Left cardiac atrium (tissue), 4 donors: ENCODE data around the gene ABCC11. TPM values are rescaled to one million over a fixed set of nuclear protein-coding genes. Genes with fewer than 3 reads are reported as not detected.
A peak's percentile ranks its signal among the peaks of the same experiment; 100 is the strongest.

Source experiments
- ATAC-seq, 2 donors: fragments of 200-7000 bp; cut with Tn5 transposase; one replicate each; pipeline ENCODE4 v1.9.1; 2020; ENCODE audit warnings: mild to moderate bottlenecking in 2 of 2, moderate library complexity in 2 of 2
- DNase-seq: peaks from one replicate; pipeline ENCODE4 v3.0.0-alpha.2; 2020
- intact Hi-C, 2 donors: fragments of 100-400 bp; cut with DNase I; formaldehyde crosslinking; loops; one replicate each; pipeline versions ENCODE4 v1.14.1 to v1.15.1; 2022 to 2023
- total RNA-seq, 2 donors: library from RNA; stranded (reverse); fragmentation: NEBNext Ultra II Directional; extraction: Animal tissue kit (Norgen Biotek cat#: 25700); gene quantifications; one replicate each; pipeline ENCODE4 v1.2.1, GENCODE V29; 2021
- donor health status: DM: no; HTN: yes; CAD: no.
- donor health status: DM: no; HTN: yes; CAD: no; lungs with severe emphysema.
- donor health status: DM: yes; HTN: yes; CAD: no.
- donor health status: Dilated cardiomyopathy.

ABCC11 gene
- total RNA-seq, 2 donors from 2014 or later = not detected

DNA sequence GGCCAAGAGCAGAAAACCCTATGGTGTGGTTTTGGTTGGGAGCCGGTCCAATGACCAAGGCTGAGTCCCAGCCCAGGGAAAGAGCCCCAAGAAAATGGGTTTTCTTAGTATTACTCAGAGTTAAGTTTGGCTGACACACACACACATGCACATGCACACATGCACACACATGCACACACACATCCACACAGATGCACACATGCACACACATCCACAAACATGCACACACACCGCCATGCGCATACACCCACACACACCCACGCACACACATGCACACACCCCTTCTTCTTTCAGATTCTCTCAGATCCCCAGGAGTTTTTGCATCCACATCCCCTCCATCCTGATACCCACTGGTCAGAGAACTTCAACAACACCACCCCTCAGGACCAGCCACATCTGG is 100.6 kb downstream of the ABCC11 start:
- no peak for ATAC-seq
- intact Hi-C loops = no loop called here
- DNase-seq = no peak

DNA sequence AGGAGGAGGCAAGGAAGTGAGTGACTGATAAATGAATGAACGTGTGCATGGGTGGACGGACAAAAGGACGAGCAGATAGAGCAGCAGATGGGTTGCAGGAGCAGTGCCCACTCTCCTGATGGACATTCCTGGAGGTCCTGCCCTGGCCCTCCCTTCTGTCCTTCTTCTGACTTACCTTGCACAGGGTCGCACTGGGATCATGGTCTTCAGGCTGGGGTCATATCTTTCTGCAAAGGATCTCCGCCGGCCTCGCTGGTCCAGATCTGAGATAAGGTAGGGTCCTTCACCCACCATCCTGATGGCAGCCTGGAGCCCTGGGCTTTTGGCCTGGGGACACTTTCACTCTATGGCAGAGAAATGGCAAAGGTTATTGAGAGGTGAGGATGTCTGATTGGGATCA is 101.2 kb downstream of the ABCC11 start:
- intact Hi-C loops = no loop called here
- ATAC-seq = no peak
- no peak for DNase-seq

DNA sequence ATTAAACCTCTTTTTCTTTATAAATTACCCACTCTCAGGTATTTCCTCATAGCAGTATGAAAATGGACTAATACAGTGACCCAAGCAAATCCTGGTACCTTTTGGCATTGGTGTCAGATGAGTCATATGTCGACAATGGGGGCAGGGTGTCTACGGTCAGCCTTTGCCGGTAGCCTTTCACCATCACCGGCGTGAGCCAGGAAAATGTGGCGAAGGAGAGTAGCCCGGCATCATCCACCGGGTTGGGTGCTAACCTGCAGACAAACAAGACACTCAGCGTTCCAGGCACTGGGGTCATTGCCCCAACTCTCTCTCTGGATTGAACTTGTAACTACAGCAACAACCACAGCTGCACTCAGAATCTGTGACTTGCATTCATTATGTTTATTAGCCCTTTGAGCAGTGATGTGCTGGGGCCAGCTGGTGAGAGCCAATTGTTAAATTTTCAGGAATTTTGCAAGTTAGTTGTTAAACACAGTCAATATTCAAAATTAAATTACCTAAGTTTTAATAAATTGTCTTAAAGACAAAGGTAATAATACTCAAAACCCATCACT is 103.4 kb downstream of the ABCC11 start:
- intact Hi-C loops = no loop called here

DNA sequence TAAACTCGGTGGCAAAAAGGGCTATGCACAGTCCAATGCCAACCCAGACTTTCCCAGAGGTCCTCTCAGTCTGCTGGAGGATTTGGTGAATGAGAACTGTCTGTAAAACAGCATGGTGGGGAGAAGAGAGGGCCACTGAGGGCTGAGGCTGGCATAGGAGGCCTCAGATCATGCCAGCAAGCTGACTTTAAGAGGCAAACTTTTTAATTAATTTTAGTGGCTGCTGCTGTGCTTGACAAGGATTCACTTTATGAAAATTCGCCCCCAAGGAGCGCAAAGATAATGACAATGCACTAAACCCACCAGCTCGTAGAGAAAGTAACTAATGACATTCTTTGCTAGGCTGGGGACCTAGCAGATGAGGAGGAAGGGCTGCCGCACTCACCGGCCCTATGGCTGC is 106.5 kb downstream of the ABCC11 start:
- intact Hi-C loops = no loop called here
- DNase-seq (no peak), ATAC-seq (no peak)

More for the DNA sequence above, 103.4 kb downstream of the ABCC11 start:
- ATAC-seq = no peak
- no peak for DNase-seq

DNA sequence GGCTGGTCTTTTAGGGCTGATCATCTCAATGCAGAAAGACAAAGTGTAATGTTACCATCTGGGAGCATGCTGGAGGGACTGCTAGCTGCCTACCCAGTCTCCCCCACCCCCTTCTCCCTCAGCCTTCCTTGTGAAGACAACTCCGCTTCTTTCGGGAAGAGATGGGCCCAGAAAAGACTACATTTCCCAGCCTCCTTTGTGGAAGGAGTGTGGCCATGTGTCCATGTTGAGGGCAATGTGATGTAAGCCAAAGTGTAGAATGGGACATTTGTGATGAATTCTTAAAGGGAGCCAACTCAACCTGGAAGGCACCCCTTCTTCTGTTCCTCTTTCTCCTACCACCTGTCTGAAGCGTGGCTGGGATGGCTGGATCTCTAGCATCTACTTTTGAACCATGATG is 107.8 kb downstream of the ABCC11 start:
- ATAC-seq (no peak), DNase-seq (no peak)
- intact Hi-C loops = no loop called here

DNA sequence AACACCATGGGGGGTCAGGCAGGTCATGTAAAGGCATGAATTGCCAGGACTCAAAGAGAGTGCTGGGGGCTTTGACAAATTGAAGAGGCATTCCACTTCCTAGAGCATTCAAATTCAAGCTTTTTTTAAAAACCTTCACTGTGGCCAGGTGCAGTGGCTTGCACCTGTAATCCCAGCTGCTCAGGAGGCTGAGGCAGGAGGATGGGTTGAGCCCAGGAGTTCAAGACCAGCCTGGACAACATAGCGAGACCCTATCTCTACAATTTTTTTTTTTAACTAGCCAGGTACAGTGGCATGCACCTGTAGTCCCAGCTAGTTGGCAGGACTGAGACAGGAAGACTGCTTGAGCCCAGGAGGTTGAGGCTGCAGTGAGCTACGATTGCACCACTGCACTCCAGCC is 108.8 kb downstream of the ABCC11 start:
- intact Hi-C loops = no loop called here
- no peak for ATAC-seq
- no peak for DNase-seq

DNA sequence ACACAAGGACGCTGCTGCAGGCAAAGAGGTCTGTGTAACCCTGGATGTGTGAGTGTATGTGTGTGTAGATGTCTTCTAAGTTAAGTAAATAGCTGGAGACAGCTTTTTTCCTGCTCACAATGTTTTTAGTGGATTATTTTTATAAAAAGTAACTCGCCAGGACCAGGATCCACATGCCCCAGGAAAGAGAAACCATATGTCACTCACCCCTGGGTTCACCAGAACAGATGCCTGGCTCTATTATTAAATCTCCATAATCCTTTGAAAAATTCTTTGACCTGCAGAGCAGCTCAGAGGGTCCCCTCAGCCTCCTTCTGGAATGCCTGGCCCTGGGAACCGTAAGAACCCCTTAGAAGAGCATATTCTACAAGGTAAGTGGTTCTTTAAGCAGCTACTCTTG is 109.5 kb downstream of the ABCC11 start:
- intact Hi-C loops = no loop called here
- no peak for ATAC-seq
- no peak for DNase-seq

DNA sequence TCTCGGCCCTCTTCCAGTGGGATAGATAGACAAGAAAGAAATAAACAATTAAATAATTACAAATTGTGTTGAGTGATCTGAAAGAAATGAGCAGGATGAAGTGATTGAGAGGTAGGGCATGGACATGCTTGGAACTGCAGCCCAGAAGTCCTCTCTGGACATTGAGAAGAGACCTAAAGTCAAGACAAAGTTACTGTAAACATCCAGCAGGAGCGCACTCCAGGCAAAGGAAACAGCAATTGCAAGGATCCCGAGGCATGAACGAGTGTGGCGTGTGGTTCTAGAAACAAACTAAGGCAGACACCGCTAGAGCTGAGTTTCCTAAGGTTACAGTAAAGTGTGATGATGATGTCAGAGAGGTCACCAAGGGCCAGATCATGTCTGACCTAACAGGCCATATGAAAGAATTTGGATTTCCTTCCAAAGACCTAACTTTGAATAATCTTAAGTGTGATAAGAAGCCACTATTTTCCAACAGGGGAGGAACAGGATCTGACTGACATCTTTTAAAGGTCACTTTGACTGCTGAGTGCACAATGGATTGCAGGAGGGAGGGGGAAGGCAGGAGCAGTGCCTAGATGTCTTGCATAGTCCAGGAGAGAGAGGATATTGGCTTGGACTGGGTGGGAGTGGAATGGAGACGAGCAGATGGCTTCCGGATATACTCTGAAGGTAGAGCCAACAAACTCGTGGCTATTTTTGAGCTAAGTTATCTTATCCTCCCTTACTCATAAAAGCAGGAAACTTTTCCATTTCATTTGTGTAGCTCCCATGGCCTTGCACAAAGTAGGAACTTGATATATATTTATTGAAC is 110.6 kb downstream of the ABCC11 start:
- ATAC-seq (peak; percentile 80 to 88), DNase-seq (no peak)
- intact Hi-C loops = no loop called here

DNA sequence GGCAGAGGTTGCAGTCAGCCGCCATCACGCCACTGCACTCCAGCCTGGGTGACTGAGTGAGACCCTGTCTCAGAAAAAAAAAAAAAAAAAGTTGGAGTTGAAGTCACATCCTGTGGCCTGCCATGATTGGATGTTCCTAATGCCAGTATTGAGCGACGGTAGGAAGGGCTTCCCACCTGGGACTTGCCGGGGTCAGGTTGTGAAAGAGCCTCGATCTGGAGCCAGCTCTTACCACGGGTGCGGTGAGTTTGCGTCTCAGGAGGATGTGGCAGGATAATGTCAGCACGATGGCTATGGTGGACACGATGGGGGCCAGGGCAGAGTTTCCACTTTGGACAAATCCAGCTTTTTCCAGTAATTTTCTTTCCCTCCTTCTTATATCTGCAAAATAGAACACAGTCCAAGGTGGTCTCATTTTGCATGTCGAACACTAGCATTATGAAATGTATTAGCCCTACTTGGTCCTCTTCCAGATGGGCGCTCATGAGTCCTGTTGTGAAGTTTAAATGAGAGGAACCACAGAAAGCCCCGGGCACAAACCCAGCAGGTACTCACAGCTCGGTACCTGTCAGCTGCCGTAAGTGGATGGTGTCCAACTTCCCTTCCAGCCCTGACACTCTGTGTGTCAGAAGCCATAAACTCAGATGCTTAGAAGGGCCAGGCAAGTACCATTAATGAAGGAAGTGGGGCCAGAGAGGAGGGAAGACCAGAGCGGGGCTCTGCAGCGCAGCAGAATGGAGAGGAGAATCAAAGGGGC is 113.7 kb downstream of the ABCC11 start:
- intact Hi-C loops = no loop called here

DNA sequence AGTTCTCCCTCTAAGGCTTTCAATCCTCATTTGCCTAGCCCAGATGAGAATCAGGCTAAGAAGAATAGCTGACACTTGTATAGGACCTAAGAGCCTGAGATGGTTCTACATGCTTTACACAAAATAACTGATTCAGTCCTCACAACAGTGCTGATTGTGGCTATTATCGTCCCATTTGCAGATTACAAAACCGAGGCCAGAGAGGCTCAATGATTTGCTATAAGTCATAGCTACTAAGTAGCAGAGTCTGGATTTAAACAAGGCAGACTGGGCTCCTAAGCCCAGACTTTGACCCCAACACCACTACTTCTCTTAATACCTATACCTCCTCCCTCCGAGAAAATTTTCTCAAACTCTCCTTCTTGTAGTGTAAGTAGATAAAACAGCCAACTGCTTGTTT is 114.6 kb downstream of the ABCC11 start:
- intact Hi-C loops = no loop called here
- DNase-seq (no peak), ATAC-seq (no peak)

More for the DNA sequence above, 113.7 kb downstream of the ABCC11 start:
- ATAC-seq = no peak
- no peak for DNase-seq

DNA sequence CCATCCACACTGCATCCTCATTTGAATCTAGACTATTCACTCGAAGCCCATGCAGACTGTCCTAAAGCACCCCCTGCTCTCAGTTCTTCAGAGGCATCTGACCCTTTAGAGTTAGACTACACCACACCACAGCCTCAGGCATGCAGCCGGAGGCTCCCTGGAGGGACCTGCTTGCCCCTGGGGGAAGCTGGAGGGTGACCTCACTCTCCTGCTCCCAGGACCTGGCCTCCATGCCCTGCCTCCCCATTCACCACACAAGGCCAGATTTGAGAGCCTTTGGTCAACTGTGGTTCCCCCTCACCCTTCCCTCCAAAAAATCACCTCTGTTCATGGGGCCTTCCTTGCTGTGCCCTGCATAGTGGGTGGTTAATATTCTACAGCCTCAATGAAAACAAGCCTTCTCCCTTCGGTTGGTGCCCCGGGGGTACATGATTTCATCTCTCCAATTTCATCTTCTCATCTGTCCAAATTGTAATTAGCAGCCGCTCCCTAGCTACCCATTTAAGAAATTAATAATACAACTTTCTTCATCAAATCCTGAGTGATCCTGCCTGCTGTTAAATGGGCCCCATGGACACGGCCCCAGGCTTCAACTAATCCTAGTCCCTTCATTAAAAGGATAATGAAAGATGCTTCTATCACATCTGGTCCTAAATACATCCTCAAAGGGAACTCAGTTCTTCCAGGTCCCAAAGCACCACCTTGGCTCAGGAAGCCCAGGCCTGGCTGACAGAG is 116.0 kb downstream of the ABCC11 start:
- intact Hi-C loops = no loop called here
- DNase-seq = no peak
- ATAC-seq = no peak

DNA sequence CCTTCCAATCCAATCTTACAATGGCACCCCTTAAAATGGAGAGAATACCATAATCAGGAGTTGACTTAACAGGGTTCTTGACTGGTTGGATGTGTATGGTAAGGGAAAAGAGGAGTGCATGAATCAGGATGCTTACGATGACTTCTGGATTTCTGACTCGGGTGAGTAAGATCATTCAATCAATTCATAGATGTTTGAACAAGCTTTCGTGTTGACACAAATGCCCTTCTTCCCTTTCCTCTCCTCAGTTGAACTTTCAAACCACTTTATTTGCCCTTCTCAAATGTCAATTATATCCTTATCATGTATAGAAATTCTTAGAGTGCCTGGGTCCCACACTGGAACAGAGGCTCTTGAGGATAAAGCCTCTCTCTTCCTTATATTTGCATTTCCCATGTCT is 117.4 kb downstream of the ABCC11 start:
- intact Hi-C loops = no loop called here
- DNase-seq (no peak), ATAC-seq (no peak)

DNA sequence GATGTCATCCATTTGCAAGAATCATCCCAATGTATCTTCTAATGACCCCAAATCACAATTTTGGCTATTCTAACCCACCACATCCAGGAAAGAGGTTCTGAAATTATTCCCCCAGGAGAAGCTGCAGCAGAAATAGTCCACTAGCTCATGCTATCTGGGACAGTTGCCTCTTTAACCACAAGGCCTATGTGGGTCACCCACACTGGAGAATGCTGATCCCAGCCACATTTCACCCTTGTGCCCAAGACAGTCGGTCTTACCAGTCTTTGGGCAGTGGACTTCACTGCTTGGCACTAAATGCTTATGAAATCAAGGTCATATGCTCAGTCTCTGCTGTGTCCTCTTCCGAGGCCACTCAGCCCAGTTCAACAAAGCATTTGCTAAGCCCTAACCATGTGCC is 118.6 kb downstream of the ABCC11 start:
- intact Hi-C loops = no loop called here
- DNase-seq = no peak
- ATAC-seq = no peak

DNA sequence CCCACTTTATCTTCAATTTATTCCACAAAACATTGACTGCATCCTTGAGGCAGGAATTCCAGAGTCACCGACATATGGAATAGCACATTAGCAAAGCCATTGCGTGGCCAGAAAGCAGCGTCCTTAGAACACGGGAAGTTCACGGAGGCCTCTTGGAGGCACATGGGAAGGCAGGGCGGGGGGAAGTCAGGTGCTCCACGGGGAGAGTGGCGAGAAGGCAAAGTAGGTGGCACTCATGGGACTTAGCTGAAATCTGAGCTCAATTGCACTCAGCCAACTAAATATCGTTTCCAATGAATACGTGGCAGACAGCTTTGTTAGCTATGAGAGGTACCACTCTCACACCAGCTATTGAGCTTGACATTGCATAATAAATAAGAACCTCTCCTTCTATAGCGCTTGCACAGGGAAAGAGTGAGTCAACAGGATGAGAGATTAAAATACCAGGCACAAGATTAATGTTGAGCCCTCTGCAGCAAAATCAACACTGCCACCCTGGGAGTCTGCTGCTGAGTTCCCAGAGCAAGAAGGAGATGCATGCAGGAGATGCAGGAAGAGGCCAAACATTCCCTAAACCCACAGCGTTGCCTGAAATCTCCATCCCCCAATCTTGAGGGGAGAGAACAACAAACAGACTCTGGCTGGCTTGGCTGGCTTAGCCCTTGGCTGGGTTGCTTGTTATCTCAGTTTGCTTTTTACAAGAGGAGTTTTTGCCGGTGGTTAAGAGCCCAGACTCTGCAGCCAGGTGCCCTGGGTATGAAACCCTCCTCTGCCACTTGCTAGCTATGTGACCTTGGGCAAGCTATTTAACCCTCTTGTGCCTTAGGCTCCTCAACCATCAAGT is 120.3 kb downstream of the ABCC11 start:
- ATAC-seq = peak in 1 of 2 donors; percentile 70
- no peak for DNase-seq
- intact Hi-C loops = no loop called here

DNA sequence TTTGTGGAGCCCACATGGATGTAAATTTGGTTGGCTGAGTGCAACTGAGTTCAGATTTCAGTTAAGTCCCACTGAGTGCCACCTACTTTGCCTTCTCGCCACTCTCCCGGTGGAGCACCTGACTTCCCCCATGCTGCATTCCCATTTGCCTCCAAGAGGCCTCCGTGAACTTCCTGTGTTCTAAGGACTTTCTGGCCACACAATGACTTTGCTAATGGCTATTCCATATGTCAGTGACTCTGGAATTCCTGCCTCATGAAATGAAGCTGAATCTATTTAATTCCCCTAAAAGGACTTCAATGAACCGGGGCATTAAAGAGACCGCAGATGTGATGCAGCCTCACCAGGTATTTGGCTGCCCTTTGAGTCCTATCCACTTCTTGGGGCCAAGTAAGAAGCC is 121.5 kb downstream of the ABCC11 start:
- intact Hi-C loops = no loop called here
- ATAC-seq = peak in 1 of 2 donors; percentile 23
- no peak for DNase-seq

DNA sequence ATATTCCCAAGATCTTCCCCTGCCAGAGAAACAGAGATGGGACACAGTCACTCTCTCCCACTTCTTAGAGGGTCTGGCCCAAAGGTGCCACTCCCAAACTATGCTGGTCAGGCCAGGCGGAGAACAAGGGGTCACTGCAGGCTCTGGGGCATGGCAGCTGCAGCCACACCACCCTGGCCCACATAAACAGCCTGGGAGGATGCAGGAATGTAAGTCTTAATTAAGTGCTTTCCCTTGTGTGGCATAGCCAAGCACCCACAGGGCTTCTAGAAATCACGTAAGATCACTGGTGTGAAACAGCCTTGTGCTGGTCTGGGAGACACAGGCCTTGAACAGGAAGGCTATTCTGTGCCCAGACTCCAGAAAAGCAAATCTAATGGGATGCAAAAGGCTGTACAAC is 123.1 kb downstream of the ABCC11 start:
- DNase-seq (no peak), ATAC-seq (no peak)
- intact Hi-C loops = no loop called here

DNA sequence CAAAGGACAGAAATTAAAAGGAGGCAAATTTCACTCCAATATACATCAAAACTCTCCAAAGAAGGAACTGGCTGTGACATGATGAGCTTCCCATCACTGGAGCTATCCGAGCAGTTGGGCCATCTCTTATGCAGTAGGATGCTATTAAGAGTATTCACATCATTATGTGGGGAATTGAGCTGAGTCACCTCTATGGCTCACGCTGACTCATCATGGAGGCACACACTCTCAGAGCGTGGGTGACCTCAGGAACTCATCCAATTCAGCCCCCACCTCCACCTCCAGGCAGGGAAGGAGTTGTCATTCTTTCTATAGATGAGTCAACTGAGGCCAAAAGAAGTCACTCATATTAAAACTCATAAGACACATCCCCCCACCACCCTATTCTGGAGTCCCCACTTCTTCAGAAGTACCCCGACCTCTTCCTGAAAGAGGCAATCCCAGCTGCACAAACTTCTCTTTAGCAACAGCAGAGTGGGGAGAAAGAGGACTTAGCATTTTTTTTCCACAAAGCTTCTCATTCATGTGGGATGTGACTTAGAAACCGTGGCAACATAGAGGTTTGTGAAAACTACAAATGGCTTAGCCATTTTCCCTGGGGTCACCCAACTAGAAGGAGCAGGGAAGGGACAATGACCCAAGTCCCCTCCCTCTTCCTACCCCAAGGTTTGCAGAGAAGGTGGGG is 124.1 kb downstream of the ABCC11 start:
- peak in 1 of 2 donors; percentile 82 for ATAC-seq
- intact Hi-C loops = no loop called here
- peak; percentile 33 for DNase-seq

DNA sequence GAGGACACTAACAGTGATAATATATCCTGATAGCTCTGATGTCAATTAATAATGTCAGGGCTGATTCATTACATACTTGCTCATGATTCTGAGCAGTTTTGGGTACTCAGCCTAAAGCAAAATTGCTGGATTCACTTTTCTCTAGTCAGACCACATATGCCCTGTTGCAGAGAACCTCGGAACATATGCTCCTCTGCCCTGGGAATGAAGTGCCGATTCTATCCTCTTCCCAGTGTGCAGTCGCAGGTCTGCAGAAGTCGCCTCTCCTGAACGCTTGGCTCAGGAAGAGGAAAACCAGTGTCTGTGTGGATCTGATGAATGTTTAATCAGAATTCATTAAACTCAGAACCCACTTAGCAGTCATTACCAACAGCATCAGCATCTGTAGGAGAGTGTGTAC is 126.1 kb downstream of the ABCC11 start:
- intact Hi-C loops = no loop called here
- ATAC-seq (no peak), DNase-seq (no peak)
